Gastroesophageal sphincter (tissue), 3 donors: ENCODE measurements around the gene ANO7.

Experiments used
- EP300 ChIP-seq: sonication (generic); formaldehyde crosslinking; IDR thresholded peaks from one replicate; pipeline ENCODE4 v1.6.1; 2017; ENCODE audit warnings: antibody characterized with exemption, mild to moderate bottlenecking
- POLR2A ChIP-seq, 2 donors: fragments of 450-650 bp; IDR thresholded peaks; one replicate each; pipeline ENCODE4 v1.6.1; 2017; ENCODE audit warnings: antibody characterized with exemption in 2 of 2, mild to moderate bottlenecking in 2 of 2, moderate library complexity in 1 of 2
- POLR2AphosphoS5 ChIP-seq: sonication (generic); formaldehyde crosslinking; IDR thresholded peaks from one replicate; pipeline ENCODE4 v1.6.1; 2017; ENCODE audit warnings: antibody characterized with exemption
- TF ChIP-seq, protein P1 (sequence below), 4 experiments: fragments of 200-600 bp in 2 of 4; fragments of 450-650 bp in 2 of 4; sonication (generic) in 1 of 4; IDR thresholded peaks; one replicate each; pipeline ENCODE4 v1.5.1; 2017 to 2019; ENCODE audit warnings: antibody characterized with exemption in 4 of 4, mild to moderate bottlenecking in 2 of 4, moderate library complexity in 2 of 4

DNA sequence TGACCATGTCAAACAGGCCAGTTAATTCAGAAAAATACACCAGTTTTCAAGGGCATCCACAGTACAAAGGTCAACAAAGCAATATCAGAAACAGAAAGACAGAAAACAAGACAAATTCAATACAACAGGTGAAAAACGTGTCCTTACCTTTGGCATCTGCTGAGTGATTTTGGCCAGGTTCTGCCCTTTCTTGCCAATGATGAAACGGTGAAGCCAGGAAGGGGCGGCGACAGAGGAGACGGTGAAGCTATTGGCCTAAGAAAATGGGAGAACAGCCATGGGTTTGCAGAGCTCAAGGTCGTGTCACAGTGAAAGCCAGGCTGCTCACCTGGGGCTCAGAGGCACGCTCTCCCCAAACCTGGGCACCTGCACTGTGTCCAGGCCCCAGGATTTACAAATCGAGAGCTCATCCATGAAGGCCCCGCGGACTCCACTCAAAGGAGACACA lies 66.5 kb downstream of the ANO7 start:
- TF ChIP-seq, protein P1, sequence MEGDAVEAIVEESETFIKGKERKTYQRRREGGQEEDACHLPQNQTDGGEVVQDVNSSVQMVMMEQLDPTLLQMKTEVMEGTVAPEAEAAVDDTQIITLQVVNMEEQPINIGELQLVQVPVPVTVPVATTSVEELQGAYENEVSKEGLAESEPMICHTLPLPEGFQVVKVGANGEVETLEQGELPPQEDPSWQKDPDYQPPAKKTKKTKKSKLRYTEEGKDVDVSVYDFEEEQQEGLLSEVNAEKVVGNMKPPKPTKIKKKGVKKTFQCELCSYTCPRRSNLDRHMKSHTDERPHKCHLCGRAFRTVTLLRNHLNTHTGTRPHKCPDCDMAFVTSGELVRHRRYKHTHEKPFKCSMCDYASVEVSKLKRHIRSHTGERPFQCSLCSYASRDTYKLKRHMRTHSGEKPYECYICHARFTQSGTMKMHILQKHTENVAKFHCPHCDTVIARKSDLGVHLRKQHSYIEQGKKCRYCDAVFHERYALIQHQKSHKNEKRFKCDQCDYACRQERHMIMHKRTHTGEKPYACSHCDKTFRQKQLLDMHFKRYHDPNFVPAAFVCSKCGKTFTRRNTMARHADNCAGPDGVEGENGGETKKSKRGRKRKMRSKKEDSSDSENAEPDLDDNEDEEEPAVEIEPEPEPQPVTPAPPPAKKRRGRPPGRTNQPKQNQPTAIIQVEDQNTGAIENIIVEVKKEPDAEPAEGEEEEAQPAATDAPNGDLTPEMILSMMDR (IDR thresholded peaks at IDR 0.05), result no peak
- TF ChIP-seq EP300 (no peak), POLR2AphosphoS5 (no peak), POLR2A (IDR thresholded peaks at IDR 0.05) (no peak)
